GM19324 (cell line): ENCODE results near the gene RCSD1.
A peak's percentile ranks its signal among the peaks of the same experiment; 100 is the strongest.
"Not testable (repeated sequence)": the region's sequence is repeated elsewhere in the genome, so short reads cannot be mapped to it uniquely, and the experiment has no call there.

Experiments used
- ATAC-seq: cut with Tn5 transposase; IDR thresholded peaks from one replicate; pipeline ENCODE4 v1.9.1; 2021; ENCODE audit warnings: mild to moderate bottlenecking, moderate library complexity; ENCODE audit not compliant: unreplicated experiment, low FRiP score

RCSD1 gene

DNA sequence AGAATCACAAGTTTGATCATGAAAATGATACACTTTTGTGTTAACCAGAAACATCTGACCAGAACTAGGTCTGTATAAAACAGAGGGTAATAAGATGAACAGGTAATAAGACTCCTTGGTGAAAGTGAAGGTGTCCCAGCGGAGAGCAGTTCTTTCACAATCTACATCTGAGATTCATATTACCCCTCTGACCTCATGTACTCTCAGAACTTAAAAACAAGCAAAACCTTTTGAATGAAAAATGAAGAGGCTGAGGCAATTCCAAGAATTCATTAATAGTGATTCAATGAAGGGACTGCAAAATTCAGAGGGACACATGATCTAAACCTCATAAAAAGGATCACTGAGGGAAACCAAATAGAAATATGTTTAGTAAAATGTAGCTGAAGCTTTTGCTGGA, 80.8 kb downstream of the RCSD1 start:
- ATAC-seq: no peak

DNA sequence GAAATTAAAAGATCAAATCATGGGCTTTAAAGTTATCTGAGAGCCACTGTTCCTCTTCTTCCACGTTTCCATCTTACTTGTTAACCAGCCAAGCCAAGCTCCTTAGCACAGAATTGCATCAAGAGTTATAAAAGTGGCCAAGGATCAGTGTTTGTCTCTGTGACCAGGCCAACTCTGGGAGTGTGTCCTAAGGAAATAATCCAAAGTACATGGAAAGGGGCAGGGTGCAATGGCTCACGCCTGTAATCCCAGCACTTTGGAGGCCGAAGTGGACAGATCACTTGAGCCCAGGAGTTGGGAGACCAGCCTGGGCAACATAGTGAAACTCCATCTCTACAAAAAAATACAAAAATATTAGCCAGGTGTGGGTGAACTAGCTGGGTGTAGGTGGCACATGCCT, 81.8 kb downstream of the RCSD1 start:
- ATAC-seq: no peak

DNA sequence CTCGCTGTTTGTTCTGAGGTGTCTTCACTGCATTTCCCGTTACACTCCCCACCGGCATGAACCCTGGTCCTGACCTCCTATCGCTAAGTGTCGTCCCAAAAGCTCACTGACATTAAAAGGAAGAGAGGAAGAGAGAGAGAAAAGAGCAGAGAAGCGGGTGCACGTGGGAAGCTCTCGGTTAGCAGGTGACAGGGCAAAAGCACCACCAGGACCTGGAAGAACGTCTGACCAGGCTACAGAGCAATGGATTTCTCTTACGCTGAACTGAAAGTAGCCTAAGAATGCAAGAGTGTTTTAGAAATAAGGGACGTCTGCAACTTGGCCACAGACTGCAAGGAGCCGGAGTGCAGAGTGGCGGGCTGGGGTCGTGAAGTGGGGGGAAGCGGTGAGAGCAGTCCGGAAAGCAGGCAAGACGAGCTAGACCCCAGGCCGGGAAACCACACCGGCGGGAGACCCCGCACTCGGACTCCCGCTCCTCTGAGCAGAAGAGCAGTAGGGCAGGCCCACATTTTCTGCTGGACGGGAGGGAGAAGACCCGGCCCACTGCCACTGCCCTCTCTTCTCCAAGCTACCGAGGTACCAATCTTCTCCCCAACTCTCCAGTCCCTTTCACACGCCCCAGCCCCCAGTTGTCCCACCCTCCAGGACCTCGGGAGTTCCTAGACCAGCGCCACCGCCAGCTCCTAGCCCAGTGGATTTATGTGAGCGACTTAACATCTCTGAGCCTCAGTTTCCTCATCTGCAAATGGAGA, 83.5 kb downstream of the RCSD1 start:
- ATAC-seq: no peak

DNA sequence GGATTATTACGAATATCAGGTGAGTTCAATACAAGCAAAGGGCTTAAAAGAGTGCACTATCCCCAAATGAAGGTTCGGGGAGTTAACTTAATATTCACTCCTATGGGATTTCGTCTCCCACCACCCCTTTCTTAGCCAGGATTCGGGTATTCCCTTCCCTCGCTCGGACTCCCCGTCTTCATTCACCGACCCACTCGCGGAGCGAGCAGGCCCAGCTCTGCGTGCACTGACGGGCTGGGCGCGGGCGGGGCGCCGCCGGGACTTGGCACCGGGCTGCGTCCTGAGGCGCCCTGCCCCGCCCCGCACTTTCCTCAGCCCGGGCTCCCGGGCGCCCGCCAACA, 84.0 kb downstream of the RCSD1 start:
- ATAC-seq: peak; percentile 56

DNA sequence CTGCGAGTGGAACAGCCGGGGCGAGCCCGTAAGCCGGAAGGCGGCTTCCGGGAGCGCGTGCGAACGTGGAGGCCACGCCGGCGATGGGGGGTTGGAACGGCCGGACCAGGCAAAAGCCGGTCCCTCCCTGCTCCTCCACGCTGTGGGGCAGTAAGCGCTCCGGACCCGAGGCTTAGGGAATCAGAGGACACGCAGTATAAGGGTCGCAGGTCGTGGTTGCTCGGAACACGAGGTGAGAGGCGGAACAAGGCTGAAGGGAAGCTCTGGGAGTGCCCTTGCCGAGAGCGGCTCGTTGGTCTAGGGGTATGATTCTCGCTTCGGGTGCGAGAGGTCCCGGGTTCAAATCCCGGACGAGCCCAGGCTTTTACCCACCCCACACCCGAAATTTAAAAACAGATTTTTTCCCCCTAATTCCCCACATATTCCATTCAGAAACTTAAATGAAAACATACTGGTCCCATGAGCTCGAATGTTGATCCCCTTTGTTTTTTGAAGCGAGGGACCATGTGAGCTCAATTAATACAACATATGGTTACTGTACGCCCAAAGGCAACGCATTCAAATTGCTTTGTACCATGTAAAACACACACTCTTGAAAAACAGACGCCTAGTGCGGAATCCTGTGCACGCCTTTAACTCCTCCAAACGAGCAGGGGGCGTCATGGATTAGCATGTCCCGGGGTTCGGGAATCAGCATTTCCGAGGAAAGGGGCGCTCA, 84.6 kb downstream of the RCSD1 start:
- peak; percentile 66 for ATAC-seq

DNA sequence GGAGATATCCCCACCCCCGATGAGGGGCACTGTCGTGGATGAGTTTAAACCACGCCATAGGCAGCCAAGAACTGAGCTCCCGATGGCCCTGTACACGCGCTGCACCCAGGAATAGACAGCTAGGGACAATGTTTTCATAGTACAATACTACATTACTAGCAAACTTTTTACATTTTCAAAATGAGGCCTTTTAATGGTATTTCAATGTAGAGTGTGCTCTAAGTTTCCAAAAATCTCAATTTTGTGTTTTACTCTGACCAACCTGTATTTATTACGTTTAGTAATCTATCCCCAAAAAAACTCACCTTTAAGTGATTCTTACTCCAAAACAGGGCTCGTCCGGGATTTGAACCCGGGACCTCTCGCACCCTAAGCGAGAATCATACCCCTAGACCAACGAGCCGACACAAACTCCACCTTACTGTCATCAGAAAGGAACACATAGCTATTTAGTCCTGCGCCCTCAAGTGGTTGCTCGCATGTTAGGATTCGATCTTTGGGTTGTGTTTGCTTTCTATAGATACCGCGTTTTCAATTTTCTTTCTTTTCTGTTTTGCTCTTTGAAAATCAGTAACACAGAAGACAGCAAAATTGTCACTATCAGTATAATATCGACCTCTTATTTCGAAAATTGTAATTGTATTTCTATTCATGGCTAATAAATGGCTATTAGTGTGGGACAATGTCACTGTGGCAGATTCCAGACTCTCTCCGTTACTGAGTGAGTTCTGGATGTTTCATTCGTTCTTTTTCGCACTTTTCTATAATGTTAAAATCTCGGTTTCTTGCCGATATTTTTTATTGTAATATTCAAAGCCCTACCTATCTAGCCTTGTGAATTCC, 85.3 kb downstream of the RCSD1 start:
- ATAC-seq: peak; percentile 44

DNA sequence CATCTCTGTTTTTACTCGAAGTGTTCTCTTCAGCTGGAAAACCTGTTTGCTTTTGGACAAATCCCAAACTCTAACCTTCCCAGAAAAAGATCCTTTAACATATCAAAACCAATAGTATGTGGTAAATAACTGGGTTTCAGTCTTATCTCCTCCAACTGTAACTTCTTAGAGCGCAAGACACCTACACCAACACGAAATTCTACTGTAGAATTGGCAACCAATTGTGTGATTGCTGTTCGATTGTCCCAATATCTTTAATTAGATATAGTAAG, 85.9 kb downstream of the RCSD1 start:
- no peak for ATAC-seq

DNA sequence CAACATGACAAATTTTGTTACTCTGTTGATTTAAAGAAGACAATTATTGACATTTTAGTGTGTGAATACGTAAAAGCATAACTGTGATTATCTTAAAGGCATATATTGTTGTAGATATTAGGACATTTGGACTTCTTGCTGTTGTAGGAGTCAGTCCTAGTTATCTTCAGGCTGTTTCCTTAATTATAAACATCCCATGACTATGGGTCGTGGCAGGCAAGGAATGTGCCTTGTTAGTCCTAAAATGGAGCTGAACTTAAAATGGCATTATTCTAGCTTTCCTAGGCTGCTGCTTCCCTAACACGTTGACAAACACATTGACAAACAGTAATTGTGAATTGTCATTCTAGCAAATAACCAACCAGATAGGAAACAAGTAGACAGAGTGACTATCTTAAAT, 87.3 kb downstream of the RCSD1 start:
- no peak for ATAC-seq

DNA sequence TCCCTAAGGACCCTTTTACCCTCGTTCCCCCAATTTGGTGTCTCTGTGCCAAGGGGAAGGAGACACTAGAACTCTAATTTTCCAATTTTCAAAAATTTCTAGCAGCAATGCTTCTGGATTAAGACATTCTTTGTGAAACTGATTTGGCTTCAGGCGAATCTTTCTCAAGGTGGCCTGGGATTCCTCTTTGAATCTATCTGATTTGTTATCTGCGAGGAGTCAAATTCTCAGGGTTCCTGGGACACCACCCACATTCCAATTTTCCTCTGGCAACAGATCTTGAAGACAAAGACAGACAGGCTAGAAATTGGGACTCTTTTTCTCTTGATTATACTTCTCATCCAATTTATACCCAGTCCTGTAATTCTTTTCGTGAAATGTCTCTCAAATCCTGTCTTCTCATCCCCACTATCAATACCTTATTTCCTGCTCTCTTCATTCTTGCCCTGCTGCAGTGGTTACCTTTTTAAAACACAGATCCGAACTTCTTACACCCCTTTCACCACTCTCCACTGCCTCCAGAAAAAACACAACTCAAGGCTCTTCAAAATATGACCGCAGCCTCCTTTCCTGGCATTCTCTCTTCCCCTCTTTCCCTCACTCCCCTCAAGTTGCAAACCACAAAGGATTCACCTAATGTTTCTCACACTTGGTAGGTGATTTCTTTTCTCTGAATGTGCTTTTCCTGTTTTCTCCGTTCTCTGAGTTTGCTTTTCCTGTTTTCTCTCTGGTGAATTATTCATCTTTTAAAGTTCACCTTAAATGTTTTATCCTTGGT, 89.1 kb downstream of the RCSD1 start:
- ATAC-seq: no peak

DNA sequence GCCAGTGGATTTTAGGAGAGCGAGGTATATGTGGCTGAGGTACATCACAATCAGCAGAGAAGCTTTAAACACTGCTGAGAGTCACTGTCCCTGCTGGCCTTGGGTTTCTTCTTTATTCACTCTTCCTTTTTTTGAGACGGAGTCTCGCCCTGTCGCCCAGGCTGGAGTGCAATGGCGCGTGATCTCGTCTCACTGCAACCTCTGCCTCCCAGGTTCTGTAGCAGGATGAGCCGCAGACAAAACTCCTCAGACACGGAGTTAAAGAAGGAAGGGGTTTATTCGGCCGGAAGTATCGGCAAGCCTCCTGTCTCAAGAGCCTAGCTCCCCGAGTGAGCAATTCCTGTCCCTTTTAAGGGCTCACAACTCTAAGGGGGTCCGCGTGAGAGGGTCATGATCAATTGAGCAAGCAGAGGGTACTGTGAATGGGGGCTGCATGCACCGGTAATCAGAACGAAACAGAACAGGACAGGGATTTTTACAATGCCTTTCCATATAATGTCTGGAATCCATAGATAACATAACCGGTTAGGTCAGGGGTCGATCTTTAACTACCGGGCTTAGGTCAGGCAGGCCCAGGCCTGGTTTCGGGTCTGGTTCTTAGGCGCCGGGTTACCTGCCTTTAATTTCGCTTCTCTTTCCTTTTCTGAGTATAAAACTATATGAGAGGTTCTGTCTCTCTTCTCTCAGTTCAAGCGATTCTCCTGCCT, 89.8 kb downstream of the RCSD1 start:
- ATAC-seq: not testable (repeated sequence)

DNA sequence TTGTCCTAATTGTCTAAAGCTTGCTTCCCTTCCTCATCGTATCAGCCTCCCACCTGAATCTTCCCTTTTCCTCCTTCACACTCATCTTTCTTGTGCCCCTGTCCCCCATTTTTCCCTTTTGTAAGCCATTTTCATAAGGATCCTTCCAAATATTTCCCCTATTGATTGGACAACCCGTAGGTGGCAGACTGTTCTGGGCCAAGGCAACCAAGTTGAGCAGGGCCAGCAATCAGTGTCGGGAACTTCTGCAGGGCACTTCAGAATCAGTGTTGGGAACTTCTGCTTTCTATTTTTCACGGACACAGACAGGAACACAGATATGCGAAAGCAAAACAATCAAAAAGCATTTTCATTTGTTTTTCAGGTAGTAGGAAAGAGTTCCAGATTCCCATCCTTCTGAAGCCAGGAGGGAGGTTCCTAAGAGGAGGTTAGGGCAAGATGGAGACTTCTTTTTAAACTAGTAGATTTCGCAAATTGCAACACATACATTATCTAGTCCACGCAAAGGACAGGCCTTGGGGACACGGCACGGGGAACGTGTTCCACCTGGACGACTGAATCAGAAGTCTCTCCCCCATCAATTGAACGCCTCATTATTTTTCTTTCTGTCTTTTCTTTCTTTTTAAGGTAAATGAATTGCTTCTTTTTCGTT, 91.1 kb downstream of the RCSD1 start:
- peak; percentile 0 for ATAC-seq

DNA sequence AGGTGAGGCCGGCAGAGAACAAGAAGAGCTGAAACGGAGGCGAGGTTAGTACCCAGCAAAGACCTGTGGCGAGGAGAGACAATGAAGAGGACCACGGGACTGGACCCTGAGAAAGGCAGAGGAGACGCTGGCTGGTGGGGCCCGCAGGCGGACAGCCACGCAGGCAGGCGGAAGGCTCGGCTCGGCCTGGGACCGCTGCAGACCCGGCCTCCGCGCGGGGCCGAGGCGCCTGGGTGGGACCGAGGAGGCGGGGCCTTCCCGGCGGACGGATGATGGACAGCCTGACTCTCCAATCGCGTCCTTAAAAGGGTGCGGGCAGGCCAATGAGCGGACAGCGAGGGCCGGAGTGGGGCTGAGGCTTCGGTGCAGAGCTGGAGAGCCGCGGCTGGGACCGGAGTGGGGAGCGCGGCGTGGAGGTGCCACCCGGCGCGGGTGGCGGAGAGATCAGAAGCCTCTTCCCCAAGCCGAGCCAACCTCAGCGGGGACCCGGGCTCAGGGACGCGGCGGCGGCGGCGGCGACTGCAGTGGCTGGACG, 91.7 kb downstream of the RCSD1 start, which contains the start of gene MPZL1:
Gene MPZL1, plus strand, starts transcription at position 366 of the 535 bp plus-strand sequence. CDS start 170 bp downstream, outside the sequence.
- peak; percentile 94 for ATAC-seq

DNA sequence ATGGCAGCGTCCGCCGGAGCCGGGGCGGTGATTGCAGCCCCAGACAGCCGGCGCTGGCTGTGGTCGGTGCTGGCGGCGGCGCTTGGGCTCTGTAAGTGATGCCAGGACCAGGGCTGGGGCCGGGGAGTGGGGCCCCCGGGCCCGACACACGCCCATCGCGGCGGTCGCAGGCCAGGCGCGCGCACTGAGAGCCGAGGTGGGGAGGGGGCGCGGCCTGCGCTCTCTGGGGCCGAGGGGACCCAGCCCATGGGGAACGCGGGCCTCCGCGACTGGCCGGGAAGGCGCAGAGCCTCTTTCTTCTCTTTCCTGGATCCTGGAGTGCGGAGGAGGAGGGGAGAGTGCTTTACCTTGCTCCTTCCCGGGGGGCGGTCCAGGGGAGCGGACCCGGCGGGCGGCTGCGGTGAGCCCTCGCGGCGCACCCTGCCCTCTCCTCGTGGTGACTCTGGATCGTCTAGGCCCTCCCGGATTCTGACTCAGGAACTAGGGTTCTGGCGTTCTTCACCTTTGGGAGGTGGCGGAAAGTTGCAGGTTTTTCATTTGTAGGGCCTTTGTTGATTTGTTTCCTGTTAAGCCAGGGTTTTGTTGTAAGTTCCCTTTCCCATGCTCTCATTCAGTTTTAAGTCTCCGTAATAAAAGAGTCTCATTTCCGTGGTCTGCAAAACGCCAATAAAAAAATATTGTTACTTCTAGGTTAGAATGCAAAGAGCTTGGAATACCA, 92.3 kb downstream of the RCSD1 start:
- peak; percentile 28 for ATAC-seq

DNA sequence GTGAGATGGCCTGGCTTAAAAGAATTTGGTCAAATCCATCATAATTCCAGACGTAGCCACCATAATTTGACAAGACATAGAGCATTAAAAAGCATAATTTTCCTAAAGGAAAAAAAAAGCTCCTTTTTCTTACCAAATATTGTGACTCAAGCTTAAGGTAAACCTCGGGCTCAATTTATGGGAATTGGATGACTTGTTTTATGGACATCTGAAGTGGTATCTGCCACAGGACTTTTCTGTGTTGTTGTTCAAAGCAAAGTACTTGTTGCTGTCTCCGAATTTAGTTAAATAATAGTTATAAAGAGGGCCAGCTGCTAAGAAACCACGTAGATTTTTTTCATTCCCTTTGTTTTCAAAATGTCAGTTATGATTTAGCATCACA, 92.8 kb downstream of the RCSD1 start:
- ATAC-seq: no peak

DNA sequence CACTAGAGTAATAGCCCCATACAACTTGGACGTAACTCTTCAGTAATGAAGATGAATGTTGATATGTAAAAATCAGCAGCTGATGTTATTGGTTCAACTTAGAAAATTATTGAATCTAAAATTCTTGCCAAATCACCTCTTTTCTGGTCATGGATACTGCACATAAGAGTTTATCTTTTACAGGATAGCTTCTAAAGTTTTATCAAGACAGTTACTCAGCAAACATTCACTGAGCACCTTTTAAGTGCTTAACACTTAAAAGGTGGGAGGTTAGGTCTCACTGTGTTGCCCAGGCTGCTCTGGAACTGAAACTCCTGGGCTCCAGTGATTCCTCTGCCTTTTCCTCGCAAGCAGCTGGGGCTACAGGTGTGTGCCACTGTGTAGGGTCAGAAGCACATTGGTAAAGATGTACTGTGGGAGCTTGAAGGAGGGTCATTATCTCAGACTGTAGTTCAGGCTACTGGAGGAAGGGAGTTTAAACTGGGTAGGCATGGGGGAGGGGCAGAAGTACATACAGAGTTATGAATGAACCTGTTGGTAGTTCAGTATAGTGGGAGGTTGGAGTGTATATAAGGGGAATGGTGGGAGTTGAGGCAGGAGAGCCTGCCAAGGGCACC, 93.8 kb downstream of the RCSD1 start:
- ATAC-seq: no peak

DNA sequence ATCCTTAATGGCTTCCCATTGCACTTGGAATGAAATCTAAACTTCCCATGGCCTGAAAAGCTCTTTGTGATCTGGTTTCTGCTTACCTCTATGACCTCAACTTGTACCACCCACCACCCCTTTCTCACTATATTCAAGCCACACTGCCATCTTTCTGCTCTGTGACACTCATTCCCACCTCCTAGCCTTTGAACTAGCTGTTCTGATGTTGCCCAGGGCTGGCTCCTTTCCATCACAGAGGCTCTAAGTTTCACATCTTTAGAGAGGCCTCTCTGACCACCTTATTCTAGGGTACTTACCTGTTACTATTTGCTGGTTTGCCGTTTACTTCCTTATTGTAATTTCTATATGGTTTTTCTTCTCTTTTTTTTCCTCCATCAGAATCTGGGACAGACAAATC, 96.0 kb downstream of the RCSD1 start:
- ATAC-seq: no peak

DNA sequence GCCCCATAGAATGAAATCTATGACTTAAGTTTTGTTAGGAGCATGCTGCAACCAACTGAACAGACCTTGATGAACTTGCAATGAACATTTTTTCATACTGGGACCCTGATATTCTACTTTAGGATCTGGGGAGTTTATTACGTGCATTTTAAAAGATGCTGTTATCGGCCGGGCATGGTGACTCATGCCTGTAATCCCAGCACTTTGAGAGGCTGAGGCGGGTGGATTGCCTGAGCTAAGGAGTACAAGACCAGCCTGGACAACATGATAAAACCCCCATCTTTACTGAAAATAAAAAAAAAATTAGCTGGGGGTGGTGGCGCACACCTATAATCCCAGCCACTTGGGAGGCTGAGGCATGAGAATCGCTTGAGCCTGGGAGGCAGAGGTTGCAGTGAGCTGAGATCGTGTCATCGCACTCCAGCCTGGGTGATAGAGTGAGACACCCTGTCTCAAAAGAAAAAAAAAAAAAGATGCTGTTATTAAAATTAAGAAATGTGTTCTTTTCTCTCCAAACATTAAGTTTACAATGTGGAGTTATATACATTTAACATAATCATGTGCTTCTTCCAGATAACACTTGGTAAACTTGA, 98.9 kb downstream of the RCSD1 start:
- no peak for ATAC-seq

DNA sequence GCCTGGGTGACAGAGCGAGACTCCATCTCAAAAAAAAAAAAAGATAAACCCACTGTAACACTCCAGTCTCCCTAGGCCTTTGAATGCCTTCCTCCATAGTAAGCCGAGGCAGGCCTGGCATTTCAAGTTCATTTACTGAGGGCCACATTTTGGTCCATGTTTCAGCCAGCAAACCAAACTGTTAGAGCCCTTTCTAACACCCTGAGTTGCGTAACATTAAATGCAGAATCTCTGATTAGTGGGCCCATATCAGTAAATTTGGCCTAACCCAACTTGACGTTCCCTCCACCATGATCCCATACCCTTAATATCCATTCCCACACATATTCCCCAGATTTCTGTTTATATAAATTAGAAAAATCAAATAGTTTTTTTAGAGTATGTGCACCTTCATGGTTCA, 104.2 kb downstream of the RCSD1 start:
- no peak for ATAC-seq
